GM18873 (cell line): Measurements from ENCODE around the gene RAMAC.
A peak's percentile ranks its signal among the peaks of the same experiment; 100 is the strongest.
"Not testable (repeated sequence)": the region's sequence is repeated elsewhere in the genome, so short reads cannot be mapped to it uniquely, and the experiment has no call there.

Source experiments
- ATAC-seq: cut with Tn5 transposase; IDR thresholded peaks from one replicate; pipeline ENCODE4 v1.9.1; 2021; ENCODE audit warnings: mild to moderate bottlenecking, moderate library complexity, moderate number of reproducible peaks; ENCODE audit not compliant: unreplicated experiment, low FRiP score

RAMAC gene

DNA sequence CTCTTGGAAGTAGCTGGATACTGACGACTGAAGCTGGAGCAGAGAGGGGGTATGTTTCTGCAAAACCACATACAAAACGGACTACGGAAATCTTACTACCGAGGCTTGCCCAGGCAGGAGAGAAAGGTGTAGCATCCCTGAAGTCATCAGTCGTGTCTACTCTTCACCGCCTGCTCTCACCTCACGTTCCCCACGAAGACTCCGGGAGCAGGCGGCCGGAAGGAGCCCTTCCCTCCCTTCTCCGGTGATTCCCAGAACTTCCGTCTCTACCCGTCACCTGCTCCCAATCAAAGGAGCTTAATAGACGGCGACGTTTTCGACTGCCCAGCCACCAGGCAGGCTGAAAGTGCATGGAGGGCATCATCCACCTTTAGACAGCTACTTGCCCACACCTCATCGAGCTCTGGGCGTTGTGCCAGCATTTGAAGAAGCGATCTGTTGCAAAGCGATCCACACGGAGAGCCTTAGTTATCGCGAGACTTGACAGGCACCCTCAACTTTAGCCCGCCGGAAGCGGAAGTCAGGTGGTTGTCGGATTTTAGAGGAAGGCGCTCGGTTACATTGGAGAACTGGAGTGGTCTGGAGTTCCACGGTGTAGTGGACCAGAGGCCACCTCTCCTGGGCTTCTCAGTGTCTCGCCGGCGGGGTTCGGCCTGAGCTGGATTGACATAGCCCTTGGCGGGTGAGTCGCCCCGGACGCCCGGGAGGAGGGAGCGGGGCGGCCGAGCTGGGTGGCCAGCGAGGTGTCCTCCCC lies at the start of gene RAMAC:
Gene RAMAC (plus strand): TSS at position 523 of the 754 bp plus-strand sequence. CDS start 2,809 bp downstream, outside the sequence.
- ATAC-seq: peak; percentile 92

DNA sequence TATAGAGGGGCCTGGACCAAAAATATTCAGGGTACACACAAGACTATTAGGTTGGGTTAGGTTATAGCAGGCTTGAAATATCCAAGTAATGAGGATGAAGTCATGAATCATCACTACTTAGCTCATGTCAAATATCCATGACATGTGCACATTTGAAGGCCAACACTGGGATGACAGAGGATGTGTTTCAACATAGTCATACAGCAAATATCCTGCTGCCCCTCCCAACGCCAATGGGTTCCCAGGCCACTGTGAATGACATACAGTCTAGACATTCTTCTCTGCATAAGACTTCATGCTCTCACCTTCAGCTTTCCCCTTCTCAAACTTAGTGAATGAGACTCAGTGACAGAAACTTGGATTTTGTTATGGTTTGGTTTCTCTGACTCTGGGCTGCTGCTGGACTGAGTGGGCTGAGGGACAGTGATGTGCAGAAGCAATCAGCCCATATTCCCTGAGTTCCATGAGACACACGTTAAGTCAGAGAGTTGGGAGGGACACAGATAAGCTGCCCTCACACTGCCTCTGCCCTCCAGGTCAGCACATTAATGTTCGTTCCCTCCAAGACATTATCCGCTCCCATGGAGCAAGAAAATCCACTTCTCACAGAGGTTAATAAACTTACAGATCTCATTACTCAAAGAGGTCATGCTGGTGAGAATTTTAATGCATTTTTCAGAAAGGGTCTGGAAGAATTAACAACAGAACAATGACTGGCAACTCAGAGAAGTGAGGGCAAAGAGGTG lies 48.9 kb upstream of the RAMAC start:
- no peak for ATAC-seq

DNA sequence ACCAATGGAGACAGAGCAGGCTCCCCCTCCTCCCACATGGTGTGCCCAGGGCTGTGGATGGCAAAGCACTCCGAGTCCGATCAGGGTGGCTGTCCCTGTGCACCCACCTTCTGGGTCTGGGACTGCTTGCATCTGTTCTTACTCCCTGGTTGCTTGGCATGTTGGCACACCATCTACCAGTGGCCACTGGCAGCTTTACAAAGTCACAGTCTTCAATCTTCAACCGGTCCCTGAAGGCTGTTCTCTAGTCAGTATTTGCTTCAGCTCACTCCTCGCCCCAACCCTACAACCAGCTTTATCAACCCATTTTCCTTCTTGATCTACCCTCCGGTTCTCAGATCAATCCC lies 48.3 kb upstream of the RAMAC start:
- no peak for ATAC-seq

DNA sequence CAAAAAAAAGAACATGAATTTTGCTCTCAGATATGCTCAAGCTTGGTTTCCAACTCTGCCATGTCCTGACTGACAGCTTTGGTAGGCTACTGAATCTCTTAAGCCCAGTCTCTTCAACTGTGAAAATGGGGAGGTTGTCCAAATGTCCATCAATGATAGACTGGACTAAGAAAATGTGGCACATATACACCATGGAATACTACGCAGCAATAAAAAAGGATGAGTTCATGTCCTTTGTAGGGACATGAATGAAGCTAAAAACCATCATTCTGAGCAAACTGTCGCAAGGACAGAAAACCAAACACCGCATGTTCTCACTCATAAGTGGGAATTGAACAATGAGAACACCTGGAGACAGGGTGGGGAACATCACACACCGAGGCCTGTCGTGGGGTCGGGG lies 46.3 kb upstream of the RAMAC start:
- not testable (repeated sequence) for ATAC-seq

DNA sequence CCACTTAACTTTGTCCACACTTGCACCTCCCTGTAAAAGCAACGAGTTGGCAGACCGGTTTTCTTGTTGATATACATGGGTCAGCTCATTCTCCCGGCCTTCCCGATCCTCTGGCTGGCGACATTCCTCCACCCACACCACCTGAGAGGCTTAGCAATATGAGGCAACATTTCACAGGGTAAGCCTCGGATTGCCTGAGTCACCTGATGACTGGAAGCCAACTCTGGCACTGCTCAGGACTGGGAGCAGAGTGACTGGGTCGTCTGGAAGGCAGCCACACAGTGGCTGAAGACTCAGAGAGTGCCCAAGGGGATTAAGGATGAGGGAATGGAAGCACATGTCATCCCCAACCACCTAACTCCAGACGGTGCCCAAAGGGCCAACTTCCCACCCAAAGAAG lies 43.3 kb upstream of the RAMAC start:
- no peak for ATAC-seq

DNA sequence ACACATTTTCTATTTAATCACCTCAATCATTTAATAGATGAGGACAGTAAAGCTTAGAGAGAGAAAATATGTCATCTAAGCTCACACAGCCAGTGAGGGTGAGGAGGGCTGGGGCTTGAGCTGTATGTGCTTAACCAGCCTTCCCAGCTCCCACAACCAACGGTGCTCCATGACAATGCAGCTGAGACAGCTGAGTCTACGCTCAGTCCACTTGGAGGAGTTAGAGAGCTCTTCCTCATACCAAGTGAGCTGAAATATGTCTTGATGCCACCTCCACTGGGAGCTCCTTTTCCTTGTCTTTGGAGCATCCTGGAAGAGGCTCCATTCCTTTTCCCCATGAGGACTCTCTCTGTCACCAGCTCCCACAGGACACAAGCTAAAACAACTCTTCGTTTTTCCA lies 42.8 kb upstream of the RAMAC start:
- ATAC-seq: no peak

DNA sequence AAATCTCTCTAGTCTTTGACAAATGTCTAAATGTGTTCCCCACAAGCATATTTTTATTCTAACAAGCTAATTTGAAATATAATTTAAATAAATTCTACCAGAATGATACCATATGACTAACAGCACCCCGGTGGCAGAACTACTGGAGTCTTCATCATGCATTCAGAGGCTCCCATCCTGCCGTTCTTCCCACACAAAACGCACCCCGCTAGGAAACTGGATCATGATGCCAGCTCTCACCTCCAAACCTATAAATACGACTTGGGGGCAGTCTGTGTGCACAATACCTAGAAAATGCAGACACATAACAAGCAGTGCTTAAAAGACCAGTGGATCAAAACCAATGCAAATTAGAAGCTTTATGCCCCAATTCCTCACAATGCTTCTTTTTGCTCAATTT lies 42.0 kb upstream of the RAMAC start:
- ATAC-seq: no peak

DNA sequence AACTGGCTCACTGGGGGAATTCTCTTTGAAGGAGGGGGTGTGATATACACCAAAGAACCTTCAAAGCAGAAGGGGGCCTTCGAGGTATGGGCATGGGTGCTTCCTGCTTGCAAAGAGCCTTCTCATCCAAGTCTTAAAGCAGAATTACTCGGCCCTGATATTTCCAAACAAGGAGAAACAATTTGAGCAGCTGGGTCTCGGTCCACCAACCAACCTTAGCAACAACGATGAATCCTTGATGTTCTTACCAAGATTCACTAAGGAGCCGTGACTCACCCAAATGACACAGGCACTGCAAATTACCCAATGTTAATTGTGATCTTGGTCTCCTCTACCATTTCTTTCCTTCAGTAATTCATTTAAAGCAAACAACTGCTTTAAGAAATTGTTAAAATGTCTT lies 41.2 kb upstream of the RAMAC start:
- no peak for ATAC-seq

DNA sequence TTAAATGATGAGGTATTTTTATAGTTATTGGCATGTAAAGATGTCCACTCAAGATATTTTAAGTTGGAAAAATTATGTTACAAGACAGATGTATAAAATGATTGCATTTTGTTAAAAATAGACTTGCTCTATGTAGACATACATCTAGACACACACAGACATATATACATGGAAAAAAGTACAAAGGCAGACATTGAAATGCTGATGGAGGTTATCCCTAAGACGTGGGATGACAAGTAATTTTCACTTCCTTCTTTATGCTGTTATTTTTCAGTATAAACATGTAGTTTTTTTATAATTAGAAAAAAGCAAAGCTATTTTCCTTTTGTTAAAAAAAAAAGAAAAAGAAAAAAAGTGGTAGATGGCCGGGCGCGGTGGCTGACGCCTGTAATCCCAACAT lies 40.7 kb upstream of the RAMAC start:
- no peak for ATAC-seq

DNA sequence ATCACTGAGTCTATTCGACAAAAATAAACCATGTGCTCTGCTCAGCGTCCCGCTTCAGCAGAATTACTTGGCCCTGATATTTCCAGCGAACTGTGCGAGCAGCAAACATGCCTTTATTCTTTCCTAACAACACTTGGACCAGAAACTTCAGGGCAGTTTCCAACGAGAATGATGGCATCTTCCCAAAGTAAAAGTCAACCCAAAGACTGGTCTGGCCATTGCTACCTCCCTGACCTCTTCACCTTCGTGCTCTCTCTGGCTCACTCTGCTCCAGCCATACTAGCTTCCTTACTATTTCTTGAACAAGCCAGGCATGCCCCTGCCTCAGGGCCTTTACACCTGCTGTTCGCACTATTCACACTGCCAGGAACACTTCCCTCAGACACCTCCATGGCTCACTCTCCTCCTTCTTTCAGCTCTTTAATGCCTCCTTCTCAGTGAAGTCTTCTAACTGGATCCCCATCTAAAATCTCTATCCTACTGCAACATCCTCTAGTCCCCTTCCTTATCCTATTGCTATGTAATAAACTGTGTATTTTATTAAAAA lies 39.8 kb upstream of the RAMAC start:
- ATAC-seq: no peak

DNA sequence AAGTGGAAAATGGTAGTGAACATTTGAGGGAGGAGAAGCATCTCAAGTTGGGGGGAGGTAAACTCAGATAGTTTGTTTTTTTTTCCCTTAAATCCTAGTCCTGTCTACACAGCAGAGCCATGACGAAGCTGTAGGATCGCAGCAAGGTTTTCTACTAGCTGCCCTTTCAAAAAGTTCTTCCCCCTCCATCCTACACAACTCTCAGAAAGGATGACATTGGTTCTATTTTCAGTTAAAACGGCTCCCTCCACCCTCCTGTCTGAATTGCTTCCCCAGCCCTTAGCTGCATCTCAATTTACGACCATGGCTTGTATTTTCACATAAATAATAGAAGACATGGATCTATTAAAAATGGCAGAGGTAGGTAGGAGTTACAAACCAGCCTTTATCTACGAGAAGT lies 35.7 kb upstream of the RAMAC start:
- no peak for ATAC-seq

DNA sequence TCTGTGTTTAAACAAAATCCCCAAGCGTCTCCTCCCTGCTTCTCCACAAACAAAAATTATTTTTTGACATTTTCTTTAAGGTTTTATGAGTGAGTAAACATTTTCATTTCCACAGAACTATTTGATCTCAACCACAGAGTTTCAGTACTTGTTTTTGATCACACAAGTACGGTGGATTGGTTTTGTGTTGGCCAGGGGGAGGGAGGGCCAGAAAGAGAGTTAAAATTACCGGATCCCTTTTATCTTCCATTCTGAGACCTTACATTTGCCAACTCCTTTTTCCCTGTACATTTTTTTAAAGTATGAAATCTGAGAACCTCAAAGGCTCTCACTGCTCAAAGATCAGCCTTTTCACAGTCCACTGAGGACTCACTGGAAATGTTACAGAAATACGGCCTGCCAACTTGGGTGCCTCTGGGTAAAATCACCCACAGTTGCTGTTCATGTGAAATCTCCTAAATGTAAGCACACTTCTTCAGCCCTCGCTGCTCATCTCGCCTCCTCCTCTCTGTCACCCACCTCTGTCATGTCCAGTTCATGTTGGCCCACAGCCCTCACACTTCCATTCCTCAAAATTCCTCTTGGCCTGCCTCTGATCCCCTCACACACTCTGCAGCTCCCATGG lies 35.2 kb upstream of the RAMAC start:
- no peak for ATAC-seq

DNA sequence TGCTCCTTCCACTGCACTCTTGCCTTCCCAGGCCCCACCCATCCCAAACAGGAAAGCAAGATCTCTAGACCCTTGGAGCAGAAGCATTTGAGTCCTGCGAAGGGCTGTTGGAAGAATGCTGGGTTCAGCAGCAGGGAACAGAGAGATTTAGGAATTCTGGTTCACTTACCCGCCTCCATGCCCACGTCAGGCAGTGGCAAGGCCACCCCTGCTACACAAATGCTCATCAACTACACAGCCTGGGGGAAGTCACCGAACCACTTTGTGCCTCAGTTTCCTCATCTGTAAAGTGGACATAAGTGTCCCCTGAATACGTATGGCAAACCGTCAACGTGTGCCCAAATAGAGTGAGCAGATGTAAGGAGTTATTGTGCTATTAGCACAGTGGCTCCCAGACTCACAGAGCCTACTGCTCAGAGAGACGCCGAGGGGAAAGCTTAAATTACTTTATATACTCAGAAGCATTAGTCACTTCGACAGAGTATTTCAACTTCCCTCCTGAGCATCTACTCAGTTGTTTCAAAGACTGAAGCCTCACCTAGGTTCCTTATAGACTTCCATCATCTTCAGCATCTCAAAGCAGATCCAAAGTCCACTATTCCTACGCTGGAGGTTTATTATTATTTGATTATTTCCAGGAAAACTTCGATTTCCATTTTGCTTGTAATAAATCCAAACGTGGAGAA lies 34.4 kb upstream of the RAMAC start:
- no peak for ATAC-seq

DNA sequence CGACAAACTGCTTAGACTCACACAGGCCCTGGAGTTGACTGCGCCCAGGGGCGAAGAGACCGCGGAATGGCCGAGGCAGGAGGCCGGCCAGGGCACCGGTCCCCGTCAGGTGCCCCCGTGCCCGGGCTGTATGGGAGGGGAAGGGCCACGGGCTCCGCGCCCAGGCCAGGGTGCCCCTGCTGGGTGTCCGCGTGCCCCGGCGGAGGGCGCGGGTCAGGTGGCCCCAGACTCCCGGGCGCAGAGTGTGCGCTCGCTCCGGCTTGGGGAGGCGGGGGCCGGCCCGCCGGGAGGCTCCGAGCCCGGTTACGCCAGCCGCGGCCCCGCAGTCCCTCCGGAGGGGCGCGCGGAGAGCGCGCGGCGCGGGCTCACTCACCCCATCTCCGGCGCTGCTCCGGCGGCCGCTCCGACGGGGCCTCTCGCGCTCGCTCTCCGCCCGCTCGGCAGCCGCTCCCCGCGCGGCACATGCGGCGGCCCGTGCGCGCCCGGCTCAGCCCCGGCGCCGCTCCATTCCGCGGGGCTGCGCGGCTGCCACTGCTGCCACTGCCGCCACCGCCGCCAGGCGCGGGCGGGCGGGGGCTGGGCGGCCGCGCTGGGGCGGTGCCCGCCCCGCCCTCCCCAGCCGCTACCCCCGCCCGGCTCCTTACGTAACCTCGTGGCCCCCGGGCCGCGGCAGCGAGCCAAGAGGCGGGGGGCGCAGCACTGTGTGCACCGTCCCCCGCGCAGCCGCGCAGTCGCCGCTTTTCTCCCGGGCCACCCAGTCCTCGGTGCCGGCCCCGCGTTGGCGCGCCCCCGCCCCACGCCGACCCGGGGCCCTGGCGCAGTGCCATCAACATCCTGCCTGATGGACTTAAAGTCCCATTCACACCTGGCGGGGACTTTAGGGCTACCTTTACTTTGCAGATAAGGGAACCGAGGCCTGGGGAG lies 33.6 kb upstream of the RAMAC start, which contains the start of gene HOMER2:
Gene HOMER2 (minus strand): TSS at position 563 of the 924 bp plus-strand sequence. CDS start 185 bp downstream, at position 378.
- no peak for ATAC-seq

DNA sequence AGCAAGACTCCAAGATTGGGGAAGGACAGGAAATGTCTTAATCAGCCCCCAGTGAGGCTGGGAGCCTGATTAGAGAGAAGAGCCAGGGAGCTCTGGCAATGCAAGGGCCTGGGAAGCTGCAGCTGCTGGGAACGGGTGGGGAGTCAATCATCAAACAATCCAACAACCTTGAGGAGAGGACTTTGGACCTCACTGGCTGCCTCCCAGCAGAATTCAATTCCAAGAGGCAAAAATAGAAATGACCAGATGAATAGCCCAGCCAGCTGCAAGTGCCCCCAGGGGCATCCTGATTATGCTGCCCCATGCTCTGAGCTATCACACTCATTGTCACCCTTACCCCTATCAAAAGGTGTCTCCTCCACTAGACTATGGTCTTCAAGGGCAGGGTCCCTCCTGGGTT lies 27.4 kb upstream of the RAMAC start:
- no peak for ATAC-seq

DNA sequence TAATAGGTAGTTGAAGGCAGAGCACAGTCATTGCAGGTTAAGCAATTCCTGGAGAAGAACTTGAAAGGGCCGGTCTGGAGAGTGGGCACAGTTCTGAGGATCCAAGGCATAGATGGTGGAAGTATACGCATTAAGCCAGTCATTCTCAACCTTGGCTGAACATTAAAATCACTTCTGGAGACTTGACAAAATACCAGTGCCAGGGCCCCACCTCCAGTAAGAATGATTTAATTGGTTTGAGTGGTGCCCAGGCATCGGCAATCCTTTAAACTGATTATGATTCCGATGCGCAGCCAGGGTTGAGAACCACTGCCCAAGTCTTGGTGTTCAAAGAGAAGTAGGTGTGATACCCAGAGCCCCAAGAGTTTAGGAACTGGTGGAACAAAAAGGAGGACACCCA lies 26.6 kb upstream of the RAMAC start:
- no peak for ATAC-seq

DNA sequence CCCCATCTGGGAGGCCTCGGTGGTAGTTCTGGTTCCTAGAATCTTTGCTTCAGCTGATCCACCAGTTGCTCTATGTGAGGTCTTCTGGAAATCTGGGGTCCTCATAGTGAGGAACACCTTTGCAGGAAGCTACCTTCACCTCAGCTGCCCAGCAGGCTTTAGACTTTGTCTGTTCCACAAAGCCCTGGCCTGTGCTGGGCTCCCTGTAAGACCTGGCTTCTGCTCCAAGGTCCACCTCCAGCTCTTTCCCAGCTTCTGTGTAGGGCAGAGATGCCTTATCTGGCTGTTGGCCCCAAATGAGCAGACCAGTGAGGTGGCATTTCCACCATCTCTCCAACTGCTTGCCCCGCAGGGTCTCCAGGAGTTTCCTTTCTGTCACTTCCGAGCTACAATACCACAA lies 25.2 kb upstream of the RAMAC start:
- no peak for ATAC-seq

DNA sequence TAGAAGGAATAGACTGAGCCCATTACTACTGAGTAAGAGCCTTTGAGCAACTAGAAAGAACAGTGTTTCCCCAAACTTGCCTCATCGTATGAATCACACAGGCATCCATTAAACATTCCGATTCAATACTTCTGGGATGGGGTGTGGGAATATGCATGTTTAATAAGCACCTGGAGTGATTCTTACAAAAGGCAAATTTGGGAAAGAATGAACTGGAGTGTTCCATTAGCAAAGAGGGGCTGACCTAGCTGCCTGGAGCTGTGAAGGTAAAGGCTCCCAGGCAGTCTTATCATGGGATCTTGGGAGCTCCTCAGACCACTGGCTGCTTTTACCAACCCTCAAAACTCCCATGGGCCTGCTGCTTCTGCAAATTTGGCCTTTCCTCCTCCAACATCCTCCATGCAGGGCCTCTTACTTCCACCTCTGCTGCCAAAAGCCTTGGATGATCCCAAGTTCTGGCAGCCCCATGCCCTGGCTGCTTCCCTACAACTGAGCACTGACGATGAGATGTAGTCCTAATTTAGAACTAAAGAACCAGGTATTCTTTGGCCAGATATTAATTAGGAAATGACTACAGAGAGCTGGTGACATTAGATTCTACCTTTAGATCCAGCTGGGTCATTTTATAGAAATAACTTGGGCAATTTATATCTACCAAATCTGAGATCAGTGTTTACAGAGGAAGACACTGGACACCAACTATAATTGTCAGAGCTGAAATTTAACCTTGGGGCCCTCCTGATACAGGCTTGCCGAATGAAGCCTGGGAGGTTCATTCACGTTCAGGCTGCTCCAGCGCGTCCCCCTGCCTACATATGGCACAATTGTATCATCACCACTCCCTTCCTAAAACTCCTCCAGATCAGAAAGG lies 22.3 kb upstream of the RAMAC start:
- no peak for ATAC-seq

DNA sequence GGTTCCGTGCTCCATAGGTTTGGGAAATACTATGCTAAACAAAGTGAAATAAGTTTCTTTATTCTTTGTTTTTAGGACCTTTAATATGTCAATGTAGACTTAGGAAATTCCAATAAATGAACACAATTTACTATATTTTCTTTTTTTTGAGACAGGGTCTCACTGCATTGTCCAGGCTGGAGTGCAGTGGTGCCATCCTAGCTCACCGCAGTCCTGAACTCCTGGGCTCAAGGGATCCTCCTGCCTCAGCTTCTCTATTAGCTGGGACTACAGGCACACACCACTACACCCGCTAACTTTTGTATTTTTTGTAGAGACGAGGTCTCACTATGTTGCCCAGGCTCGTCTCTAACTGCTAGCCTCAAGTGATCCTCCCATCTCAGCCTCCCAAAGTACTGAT lies 21.1 kb upstream of the RAMAC start:
- no peak for ATAC-seq
